ENCODE measurements around the gene CDKN2A. TPM values are rescaled to one million over a fixed set of nuclear protein-coding genes. Genes with fewer than 3 reads are reported as not detected.

Gene CDKN2A
- total RNA-seq, 3 donors from 2014 or later (not counting 1 experiment from before 2014, with no cell fraction given): 3.5 to 7.7 (median 3.8) TPM

GRCh38 chr9:22028394-22028793, 34.2 kb upstream of the CDKN2A start:
- Mint-ChIP-seq H3K36me3 (no peaks in the 10 kb centered on the region), H3K4me3 (no peak overlapping the region), H3K9me3 (no peaks in the 10 kb centered on the region), H3K27me3 (ENCODE audit: low read depth in 2 of 2) (peaks cover 0 to 2% of the 10 kb centered on the region in 2 donors), H3K4me1 (no peaks in the 10 kb centered on the region), H3K27ac (no peak overlapping the region)
- H3K4me1 ChIP-seq (ENCODE audit: control insufficient read depth, insufficient read depth, low read length): no peaks in the 10 kb centered on the region
- intact Hi-C loops (cut with micrococcal nuclease): no loop called here
- TF ChIP-seq, protein P1, sequence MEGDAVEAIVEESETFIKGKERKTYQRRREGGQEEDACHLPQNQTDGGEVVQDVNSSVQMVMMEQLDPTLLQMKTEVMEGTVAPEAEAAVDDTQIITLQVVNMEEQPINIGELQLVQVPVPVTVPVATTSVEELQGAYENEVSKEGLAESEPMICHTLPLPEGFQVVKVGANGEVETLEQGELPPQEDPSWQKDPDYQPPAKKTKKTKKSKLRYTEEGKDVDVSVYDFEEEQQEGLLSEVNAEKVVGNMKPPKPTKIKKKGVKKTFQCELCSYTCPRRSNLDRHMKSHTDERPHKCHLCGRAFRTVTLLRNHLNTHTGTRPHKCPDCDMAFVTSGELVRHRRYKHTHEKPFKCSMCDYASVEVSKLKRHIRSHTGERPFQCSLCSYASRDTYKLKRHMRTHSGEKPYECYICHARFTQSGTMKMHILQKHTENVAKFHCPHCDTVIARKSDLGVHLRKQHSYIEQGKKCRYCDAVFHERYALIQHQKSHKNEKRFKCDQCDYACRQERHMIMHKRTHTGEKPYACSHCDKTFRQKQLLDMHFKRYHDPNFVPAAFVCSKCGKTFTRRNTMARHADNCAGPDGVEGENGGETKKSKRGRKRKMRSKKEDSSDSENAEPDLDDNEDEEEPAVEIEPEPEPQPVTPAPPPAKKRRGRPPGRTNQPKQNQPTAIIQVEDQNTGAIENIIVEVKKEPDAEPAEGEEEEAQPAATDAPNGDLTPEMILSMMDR (IDR thresholded peaks at IDR 0.05): no peak
- no peaks in the 10 kb centered on the region for H3K9me3 ChIP-seq (ENCODE audit: control insufficient read depth, insufficient read depth, low read length)
- H3K27ac ChIP-seq (ENCODE audit: low read length): no peak overlapping the region
- no peaks in the 10 kb centered on the region for H3K36me3 ChIP-seq (ENCODE audit: control insufficient read depth, insufficient read depth, low read length)
- H3K4me3 ChIP-seq (ENCODE audit: low read length): no peak overlapping the region
- no peak for DNase-seq
- no peaks in the 10 kb centered on the region for H3K27me3 ChIP-seq (ENCODE audit: control insufficient read depth, insufficient read depth, low read length)
- ATAC-seq: no peak

- WGBS (ENCODE audit: insufficient coverage): 65% methylated on average over 6 of the region's 6 CpGs
- H3K9me3 Mint-ChIP-seq: no peaks in the 10 kb centered on the region
Observed at GRCh38 chr9:22026696-22027095, 32.5 kb upstream of the CDKN2A start.

DNA sequence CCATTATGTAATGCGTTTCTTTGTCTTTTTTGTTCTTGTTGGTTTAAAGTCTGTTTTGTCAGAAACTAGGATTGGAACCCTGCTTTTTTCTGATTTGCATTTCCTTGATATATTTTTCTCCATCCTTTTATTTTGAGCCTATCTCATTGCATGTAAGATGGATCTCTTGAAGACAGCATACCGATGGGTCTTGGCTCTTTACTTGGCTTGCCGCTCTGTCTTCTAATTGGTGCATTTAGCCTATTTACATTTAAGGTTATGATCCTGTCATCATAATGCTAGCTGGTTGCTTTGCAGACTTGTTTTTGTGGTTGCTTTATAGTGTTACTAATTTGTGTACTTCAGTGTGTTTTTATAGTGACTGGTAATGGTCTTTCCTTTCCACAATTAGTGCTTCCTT, 28.2 kb upstream of the CDKN2A start:
- WGBS (ENCODE audit: insufficient coverage): 98% methylated on average over 2 of the region's 3 CpGs
- no peaks in the 10 kb centered on the region for H3K36me3 Mint-ChIP-seq
- no peak for DNase-seq
- H3K27me3 Mint-ChIP-seq (ENCODE audit: low read depth in 2 of 2): peaks cover 15 to 20% of the 10 kb centered on the region in 2 donors
- no peaks in the 10 kb centered on the region for H3K9me3 ChIP-seq (ENCODE audit: control insufficient read depth, insufficient read depth, low read length)
- H3K9me3 Mint-ChIP-seq: no peaks in the 10 kb centered on the region
- intact Hi-C loops (cut with micrococcal nuclease): no loop called here
- H3K27ac ChIP-seq (ENCODE audit: low read length): no peak overlapping the region
- H3K4me3 ChIP-seq (ENCODE audit: low read length): no peak overlapping the region
- TF ChIP-seq, protein P1 (IDR thresholded peaks at IDR 0.05): no peak
- no peaks in the 10 kb centered on the region for H3K4me1 ChIP-seq (ENCODE audit: control insufficient read depth, insufficient read depth, low read length)
- no peaks in the 10 kb centered on the region for H3K36me3 ChIP-seq (ENCODE audit: control insufficient read depth, insufficient read depth, low read length)
- H3K27ac Mint-ChIP-seq: no peak overlapping the region
- H3K27me3 ChIP-seq (ENCODE audit: control insufficient read depth, insufficient read depth, low read length): peaks cover 2% of the 10 kb centered on the region
- no peak overlapping the region for H3K4me3 Mint-ChIP-seq
- no peak for ATAC-seq
- no peaks in the 10 kb centered on the region for H3K4me1 Mint-ChIP-seq

More at GRCh38 chr9:22026696-22027095, 32.5 kb upstream of the CDKN2A start:
- no peak overlapping the region for H3K4me3 ChIP-seq (ENCODE audit: low read length)
- H3K9me3 ChIP-seq (ENCODE audit: control insufficient read depth, insufficient read depth, low read length): no peaks in the 10 kb centered on the region
- H3K36me3 ChIP-seq (ENCODE audit: control insufficient read depth, insufficient read depth, low read length): no peaks in the 10 kb centered on the region
- H3K27ac ChIP-seq (ENCODE audit: low read length): no peak overlapping the region
- DNase-seq (no peak), ATAC-seq (no peak)
- no peaks in the 10 kb centered on the region for H3K27me3 ChIP-seq (ENCODE audit: control insufficient read depth, insufficient read depth, low read length)
- TF ChIP-seq, protein P1 (IDR thresholded peaks at IDR 0.05): no peak
- H3K36me3 Mint-ChIP-seq: no peaks in the 10 kb centered on the region
- H3K27ac Mint-ChIP-seq: no peak overlapping the region
- intact Hi-C loops (cut with micrococcal nuclease): no loop called here
- H3K4me1 Mint-ChIP-seq: no peaks in the 10 kb centered on the region
- H3K4me3 Mint-ChIP-seq: no peak overlapping the region
- H3K27me3 Mint-ChIP-seq (ENCODE audit: low read depth in 2 of 2): peaks cover 6 to 9% of the 10 kb centered on the region in 2 donors
- H3K4me1 ChIP-seq (ENCODE audit: control insufficient read depth, insufficient read depth, low read length): no peaks in the 10 kb centered on the region
